Measurements from ENCODE around the gene ZNF746.

Gene ZNF746

DNA sequence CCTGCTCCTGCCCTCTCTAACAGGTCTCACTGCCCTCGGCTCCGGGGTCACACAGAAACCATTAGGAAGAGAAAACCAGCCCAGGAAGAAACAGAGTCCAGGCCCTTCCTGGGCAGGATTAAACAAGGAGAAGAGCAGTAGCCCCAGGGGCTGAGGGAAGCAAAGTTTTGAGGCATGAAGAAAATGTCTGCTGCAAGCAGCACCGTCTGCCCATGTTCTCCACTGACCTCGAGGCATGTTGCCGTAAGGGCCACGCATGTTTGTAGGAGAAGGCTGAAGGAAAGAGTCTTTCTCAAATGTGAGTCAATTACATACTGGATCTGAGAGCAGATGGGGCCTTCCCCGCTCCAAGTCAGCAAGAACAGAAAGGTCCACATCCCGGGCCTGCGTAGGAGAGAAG lies 4.2 kb downstream of the ZNF746 start:
- DNase-seq (ENCODE audit: extremely low read depth in 1 of 2, low read depth in 1 of 2) = no peak

- DNase-seq (ENCODE audit: extremely low read depth in 1 of 2, low read depth in 1 of 2) = no peak
Measured at GRCh38 chr7:149490083-149490760, 7.4 kb downstream of the ZNF746 start.

GRCh38 chr7:149489391-149490024 lies 8.1 kb downstream of the ZNF746 start:
- no peak for DNase-seq (ENCODE audit: extremely low read depth in 1 of 2, low read depth in 1 of 2)

DNA sequence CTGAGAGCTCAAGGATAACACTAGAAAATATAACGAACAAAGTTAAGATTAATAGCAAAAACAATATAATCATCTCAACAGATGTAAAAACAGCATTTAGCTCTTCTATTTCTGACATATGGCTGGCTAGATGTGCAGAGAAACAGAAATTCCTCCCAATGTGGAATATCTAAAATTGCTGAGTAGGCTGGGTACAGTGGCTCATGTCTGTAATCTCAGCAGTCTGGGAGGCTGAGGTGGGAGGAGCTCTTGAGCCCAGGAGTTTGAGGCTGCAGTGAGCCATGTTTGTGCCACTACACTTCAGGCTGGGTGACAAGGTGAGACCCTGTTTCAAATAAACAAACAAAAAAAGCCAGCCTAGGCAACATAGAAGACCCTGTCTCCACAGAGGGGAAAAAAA lies 18.0 kb downstream of the ZNF746 start:
- DNase-seq (ENCODE audit: extremely low read depth in 1 of 2, low read depth in 1 of 2) = no peak

- DNase-seq (ENCODE audit: extremely low read depth in 1 of 2, low read depth in 1 of 2) = no peak
Measured at GRCh38 chr7:149478754-149479153, 18.9 kb downstream of the ZNF746 start.

DNA sequence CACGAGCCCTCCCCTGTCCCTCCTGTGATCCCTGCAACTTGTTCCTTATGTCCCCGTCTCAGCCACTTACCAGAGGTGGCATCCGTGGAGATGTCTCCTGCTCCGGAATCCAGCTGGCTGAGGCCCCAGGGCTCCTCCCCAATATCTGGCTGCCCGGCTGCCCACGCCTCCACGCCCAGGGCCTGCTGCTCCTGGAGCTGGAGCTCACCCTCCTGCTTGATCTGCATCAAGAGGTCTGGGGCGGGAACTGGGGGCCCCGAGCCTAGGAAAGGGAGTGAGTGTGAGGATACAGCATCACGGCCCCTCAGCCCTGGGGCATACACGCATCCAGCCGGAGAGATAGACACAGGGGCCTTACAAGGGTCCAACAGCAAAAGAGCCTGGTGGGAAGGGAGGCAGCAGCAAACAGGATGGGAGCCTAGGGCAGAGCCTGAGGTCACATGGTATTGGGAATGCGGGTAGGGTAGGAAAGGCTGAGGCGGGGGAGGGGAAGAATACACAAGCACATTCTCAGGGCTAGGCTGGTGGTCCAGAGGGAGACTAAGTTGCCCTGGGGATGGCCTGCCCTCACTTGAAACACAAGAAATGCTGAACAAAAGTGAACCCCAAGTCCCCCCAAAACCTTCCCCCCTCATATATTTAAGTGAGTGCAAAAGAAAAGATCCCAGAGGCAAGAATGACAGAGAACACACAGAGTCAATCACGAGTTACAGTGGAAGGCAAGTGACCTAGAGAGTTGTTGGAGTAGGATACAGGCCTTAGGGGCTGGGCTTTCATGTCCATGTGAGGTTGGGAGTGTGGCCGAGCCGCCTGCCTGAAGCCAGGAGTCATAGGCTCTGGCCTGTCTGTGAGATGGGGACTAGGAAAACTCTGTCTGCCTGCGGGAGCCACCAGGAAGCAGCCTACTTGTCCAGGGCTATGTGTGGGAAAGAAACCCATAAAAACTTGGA lies 19.8 kb downstream of the ZNF746 start:
- no peak for DNase-seq (ENCODE audit: extremely low read depth in 1 of 2, low read depth in 1 of 2)

GRCh38 chr7:149476791-149477190 lies 20.8 kb downstream of the ZNF746 start:
- DNase-seq (ENCODE audit: extremely low read depth in 1 of 2, low read depth in 1 of 2) = no peak

GRCh38 chr7:149475121-149476045 lies 22.2 kb downstream of the ZNF746 start:
- no peak for DNase-seq (ENCODE audit: extremely low read depth in 1 of 2, low read depth in 1 of 2)

GRCh38 chr7:149474309-149475120 lies 23.1 kb downstream of the ZNF746 start:
- DNase-seq (ENCODE audit: extremely low read depth in 1 of 2, low read depth in 1 of 2) = no peak

DNA sequence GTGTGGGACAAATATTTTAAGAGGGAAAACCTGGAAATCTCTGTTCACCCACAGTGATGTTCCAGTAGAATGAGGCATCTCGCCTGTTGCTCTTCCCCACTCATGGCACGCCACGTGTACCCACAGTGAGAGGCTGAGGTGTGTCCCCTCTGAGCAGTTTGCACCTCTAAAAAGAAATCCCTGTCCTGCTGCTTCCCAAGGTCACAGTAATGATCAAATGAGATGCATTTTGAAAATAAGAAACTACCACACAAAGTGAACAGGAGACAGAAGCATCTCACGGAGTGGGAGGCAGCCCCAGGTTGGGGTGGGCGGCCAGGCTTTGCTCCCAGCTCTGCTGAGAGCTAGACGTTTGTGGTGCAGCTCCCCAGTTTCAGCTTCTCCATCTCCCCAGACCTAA lies 24.4 kb downstream of the ZNF746 start:
- DNase-seq (ENCODE audit: extremely low read depth in 1 of 2, low read depth in 1 of 2) = no peak

GRCh38 chr7:149471289-149471953 lies 26.2 kb downstream of the ZNF746 start:
- DNase-seq (ENCODE audit: extremely low read depth in 1 of 2, low read depth in 1 of 2) = no peak

- DNase-seq (ENCODE audit: extremely low read depth in 1 of 2, low read depth in 1 of 2) = no peak
Measured at GRCh38 chr7:149469806-149470205, 27.8 kb downstream of the ZNF746 start.

- no peak for DNase-seq (ENCODE audit: extremely low read depth in 1 of 2, low read depth in 1 of 2)
Measured at GRCh38 chr7:149468208-149468607, 29.4 kb downstream of the ZNF746 start.

GRCh38 chr7:149467321-149467859 lies 30.2 kb downstream of the ZNF746 start:
- DNase-seq (ENCODE audit: extremely low read depth in 1 of 2, low read depth in 1 of 2) = no peak

DNA sequence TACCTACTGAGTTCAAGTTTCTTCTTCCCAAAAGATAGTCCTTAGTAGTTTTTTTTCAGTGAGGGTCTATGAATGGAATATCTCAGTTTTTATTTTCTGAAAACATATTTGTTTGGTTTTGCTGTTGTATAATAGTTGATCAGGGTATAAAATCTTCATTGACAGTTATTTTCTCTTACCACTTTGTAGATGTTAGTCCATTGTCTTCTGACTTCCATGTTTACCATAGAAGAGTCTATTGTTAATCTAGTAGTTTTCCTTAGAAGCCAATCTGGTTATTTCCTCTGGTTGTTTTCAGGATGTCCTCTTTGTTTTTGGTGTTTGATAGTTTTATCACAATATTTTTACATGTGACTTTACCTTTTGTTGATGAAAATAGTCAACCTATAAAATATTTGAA lies 31.2 kb downstream of the ZNF746 start:
- no peak for DNase-seq (ENCODE audit: extremely low read depth in 1 of 2, low read depth in 1 of 2)

DNA sequence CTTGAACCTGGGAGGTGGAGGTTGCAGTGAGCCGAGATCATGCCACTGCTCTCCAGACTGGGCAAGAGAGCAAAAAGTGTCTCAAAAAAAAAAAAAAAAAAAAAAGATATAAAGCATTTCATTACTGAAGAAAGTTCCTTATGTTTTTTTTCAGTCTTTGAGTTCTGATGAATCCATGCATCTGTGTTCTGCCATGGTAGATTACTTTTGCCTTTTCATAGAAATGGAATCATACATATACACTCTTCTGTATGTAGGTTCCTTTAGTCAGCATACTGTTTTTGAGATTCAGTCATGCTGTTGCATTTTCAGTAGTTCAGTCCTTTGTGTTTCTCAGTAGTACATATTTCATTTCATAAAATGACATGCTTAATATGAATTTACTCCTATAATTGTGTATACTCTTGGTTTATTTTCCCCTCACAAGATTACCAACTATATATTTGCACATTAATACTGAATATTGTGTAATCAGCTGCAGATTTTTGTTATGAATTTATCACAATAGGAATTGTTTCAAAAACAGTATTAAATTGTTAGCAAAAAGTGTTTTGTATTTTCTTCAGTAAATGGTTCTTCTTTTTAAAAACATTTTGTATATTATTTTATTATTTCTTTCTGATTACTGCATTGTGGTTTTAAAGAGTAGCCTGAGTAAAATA lies 34.0 kb downstream of the ZNF746 start:
- DNase-seq (ENCODE audit: extremely low read depth in 1 of 2, low read depth in 1 of 2) = no peak

- DNase-seq (ENCODE audit: extremely low read depth in 1 of 2, low read depth in 1 of 2) = no peak
Measured at GRCh38 chr7:149462101-149462520, 35.5 kb downstream of the ZNF746 start.

- DNase-seq (ENCODE audit: extremely low read depth in 1 of 2, low read depth in 1 of 2) = peak; percentile 51 to 68
Measured at GRCh38 chr7:149460493-149461277, 36.9 kb downstream of the ZNF746 start, which contains the start of gene ZNF777. TSS of gene ZNF777 (minus strand) at chr7:149461062. CDS start at chr7:149456022, 5,040 bp downstream.
